GM21360 (cell line): Measurements from ENCODE around the gene RTF1.
"Not testable (repeated sequence)": the region's sequence is repeated elsewhere in the genome, so short reads cannot be mapped to it uniquely, and the experiment has no call there.

Experiments
- ATAC-seq: cut with Tn5 transposase; IDR thresholded peaks from one replicate; pipeline ENCODE4 v1.9.1; 2021; ENCODE audit warnings: mild to moderate bottlenecking, moderate library complexity; ENCODE audit not compliant: unreplicated experiment

Gene RTF1

DNA sequence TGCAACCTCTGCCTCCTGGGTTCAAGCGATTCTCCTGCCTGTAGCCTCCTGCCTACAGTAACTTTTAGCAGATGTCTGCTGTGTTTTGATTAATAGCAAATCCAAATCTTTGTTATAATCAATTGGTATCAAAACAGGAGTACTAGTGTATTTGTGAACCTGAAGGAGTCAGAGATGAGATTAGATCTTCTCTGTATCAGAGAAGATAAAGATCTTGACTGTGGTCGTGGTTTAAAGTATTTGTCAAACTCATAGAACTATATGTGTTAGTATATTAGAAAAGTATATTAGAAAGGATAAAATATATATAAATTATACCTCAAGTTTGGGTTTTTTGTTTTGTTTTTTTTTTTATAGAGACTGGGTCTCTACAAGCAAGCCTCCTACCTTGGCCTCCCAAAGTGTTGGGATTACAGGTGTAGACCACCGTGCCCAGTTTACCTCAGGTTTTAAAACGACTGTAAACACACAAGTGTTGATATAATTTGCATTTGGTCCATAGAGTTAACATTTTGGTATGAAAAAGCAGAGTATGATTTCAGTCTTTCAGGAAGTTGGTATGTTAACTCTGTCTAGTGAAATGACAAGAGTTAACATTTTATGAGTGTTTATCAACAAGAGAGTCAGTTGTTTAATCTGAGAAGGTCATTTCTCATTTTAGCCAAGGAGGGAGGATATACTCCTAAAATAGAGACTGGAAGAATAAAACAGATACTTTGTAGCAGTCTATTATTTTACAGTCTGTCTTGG is 18.3 kb downstream of the RTF1 start:
- no peak for ATAC-seq

DNA sequence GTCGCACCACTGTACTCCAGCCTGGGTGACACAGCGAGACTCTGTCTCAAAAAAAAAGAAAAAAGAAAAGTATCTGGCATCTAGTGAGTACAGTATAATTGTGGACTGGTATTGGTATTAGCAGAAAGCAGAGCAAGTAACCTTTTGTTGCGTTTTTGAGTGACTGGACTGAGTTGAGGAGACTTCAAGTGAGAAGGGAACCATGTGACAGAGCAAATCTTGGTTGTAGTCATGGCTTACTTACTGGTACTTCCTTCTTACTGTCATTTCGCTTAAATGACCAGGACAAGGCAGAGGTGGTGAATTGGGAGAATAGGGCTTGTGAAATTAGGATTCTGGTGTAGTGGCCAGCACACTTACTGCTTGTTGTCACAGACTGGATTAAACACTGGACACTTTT is 20.6 kb downstream of the RTF1 start:
- ATAC-seq: no peak

DNA sequence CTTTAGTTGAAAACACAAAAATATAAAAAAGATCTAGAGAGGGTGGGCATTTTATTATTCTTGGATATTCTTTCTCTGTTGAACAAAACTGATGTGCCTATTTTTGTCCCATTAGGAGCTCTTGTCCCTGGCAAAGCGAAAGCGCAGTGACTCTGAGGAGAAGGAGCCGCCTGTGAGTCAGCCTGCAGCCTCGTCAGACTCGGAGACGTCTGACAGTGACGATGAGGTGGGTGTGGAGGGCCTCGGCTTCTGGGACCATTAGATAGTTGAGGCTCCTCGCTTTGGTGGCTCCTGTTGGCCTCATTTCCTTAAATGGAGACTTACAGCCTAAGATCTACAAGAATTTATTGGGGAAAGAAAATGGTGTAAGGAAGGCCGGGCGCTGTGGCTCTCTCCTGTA is 21.3 kb downstream of the RTF1 start:
- ATAC-seq: no peak

GRCh38 chr15:41438745-41439144 is 21.9 kb downstream of the RTF1 start:
- ATAC-seq: not testable (repeated sequence)

DNA sequence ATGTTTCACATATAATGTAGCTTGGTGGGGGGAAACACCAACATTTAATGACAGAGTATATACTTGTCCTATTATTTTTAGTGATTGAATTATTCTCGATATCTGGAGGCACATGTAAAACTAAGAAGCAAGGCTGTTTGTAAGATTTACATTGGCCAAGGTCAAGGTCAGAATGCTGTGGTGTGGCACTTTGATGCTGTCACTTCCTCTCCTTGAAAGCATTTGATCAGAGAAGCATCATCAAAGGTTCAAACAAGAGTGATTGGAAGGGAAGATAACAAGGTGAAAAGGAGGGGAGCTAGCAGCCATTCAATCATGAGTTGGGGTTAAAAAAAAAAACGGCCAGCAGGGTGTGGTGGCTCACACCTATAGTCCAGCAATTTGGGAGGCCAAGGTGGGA is 26.4 kb downstream of the RTF1 start:
- ATAC-seq: no peak

DNA sequence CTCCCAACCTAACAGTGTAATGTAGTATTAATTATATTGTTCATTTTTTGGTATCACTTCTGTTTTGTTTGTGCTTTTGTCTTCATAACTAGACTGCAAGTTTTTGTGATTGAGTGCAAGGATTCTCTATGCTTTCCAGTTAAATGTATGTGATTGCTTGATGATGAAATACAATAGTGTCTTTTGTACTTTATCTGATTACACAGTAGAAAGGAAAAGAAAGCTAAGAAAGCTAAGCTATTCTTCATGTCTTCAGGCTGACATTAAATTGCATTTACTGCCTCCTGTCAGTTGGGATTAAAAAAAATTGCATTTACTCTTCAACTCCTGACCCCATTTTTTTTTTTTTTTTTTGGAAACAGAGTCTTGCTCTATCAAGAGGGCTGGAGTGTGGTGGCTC is 28.5 kb downstream of the RTF1 start:
- no peak for ATAC-seq

- no peak for ATAC-seq
Observed at GRCh38 chr15:41462084-41462795, 45.3 kb downstream of the RTF1 start.

GRCh38 chr15:41464889-41465580 is 48.1 kb downstream of the RTF1 start:
- ATAC-seq: no peak

- ATAC-seq: no peak
Observed at GRCh38 chr15:41465822-41466421, 49.0 kb downstream of the RTF1 start.

DNA sequence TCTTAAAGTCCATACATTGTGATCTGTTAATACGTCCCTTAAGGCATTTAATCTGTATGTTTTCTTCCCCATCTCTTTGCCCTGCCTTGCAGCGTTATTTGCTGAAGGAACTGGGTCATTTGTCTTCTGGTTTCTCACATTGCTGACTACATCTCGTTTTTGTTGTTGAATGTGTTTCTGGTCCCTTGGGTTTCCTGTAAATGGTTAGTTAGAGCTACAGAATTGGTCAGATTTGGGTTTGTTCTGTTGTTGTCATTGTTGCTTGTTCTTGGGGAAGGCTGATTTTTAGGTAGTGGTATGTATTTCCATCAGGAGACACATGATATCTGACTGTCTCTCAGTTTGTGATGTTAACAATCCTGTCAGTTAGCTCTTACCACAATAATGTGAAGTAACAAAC is 49.8 kb downstream of the RTF1 start:
- no peak for ATAC-seq

GRCh38 chr15:41469644-41470043 is 52.7 kb downstream of the RTF1 start:
- not testable (repeated sequence) for ATAC-seq

DNA sequence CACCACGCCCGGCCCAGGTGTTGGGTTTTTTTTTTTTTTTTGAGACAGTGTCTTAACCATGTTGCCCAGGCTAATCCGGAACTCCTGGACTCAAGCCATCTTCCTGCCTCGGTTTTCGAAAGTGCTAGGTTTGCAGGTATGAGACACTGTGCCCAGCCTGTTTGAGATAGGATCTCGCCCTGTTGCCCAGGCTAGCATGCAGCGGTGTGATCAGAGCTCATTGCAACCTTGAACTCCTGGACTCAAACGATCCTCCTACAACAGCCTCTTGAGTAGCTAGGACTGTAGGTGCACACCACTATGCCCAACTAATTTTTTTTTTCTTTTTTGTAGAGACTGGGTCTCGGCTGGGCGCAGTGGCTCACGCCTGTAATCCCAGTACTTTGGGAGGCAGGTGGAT is 56.5 kb downstream of the RTF1 start:
- no peak for ATAC-seq

GRCh38 chr15:41474436-41474835 is 57.5 kb downstream of the RTF1 start:
- ATAC-seq: no peak

DNA sequence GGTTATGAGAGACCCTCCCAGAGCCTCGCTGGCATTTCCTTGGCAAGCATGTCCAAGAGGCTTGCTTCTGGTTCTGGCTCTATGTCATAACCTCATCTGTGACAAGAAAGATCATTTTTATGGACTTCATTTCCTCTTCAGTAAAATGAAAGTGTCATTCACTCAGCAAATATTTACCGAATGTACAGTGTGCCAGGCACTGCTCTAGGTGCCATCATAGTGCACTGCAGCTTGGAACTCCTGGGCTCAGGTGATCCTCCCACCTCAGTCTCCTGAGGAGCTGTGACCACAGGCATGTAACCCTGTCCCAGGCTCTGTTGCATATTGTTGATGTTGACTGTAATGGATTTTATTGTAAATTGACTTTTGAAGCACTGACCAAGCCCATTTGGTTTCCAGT is 58.0 kb downstream of the RTF1 start:
- ATAC-seq: no peak

- no peak for ATAC-seq
Observed at GRCh38 chr15:41476416-41477048, 59.6 kb downstream of the RTF1 start.

- no peak for ATAC-seq
Observed at GRCh38 chr15:41480396-41481140, 63.7 kb downstream of the RTF1 start.

GRCh38 chr15:41482110-41482877 is 65.4 kb downstream of the RTF1 start:
- ATAC-seq: no peak

- no peak for ATAC-seq
Observed at GRCh38 chr15:41483115-41483514, 66.2 kb downstream of the RTF1 start.

GRCh38 chr15:41483519-41483918 is 66.6 kb downstream of the RTF1 start:
- ATAC-seq: no peak
